Smooth muscle cell (in vitro differentiated cells): ENCODE results near the gene CDK5RAP3. TPM values are rescaled to one million over a fixed set of nuclear protein-coding genes. Genes with fewer than 3 reads are reported as not detected.

Experiments
- DNase-seq: peaks from one replicate; lab custom pipeline; 2025; ENCODE audit not compliant: unreplicated experiment; lab: John Stamatoyannopoulos, UW
- H2AFZ ChIP-seq: fragments of 200-600 bp; sonication (generic); 2 replicates; pipeline ENCODE4 v1.6.0; 2016; ENCODE audit warnings: antibody characterized with exemption, low read depth, mild to moderate bottlenecking
- H3F3A ChIP-seq: fragments of 200-600 bp; sonication (generic); 2 replicates; pipeline ENCODE4 v1.6.0; 2017; ENCODE audit warnings: antibody characterized with exemption, low read depth
- H3K27ac ChIP-seq: fragments of 200-600 bp; sonication (generic); 2 replicates; pipeline ENCODE4 v1.5.1; 2016; ENCODE audit warnings: low read depth, mild to moderate bottlenecking
- H3K27me3 ChIP-seq: fragments of 200-600 bp; sonication (generic); 2 replicates; pipeline ENCODE4 v1.6.1; 2016; ENCODE audit warnings: low read depth, mild to moderate bottlenecking
- H3K36me3 ChIP-seq: fragments of 200-600 bp; sonication (generic); 2 replicates; pipeline ENCODE4 v1.5.1; 2016; ENCODE audit warnings: low read depth
- H3K4me1 ChIP-seq: fragments of 200-600 bp; sonication (generic); 2 replicates; pipeline ENCODE4 v1.5.1; 2016; ENCODE audit warnings: low read depth
- H3K4me2 ChIP-seq: fragments of 200-600 bp; sonication (generic); 2 replicates; pipeline ENCODE4 v1.6.0; 2016; ENCODE audit warnings: mild to moderate bottlenecking
- H3K4me3 ChIP-seq: fragments of 200-600 bp; sonication (generic); 2 replicates; pipeline ENCODE4 v1.5.1; 2016; ENCODE audit warnings: mild to moderate bottlenecking
- H3K79me2 ChIP-seq: fragments of 200-600 bp; sonication (generic); 2 replicates; pipeline ENCODE4 v1.6.0; 2016; ENCODE audit warnings: low read depth, mild to moderate bottlenecking
- H3K9ac ChIP-seq: fragments of 200-600 bp; sonication (generic); 2 replicates; pipeline ENCODE4 v1.6.0; 2016; ENCODE audit warnings: low read depth
- H3K9me3 ChIP-seq: fragments of 200-600 bp; sonication (generic); replicated peaks from 2 replicates; pipeline ENCODE4 v1.5.1; 2016; ENCODE audit warnings: low read depth
- H4K20me1 ChIP-seq: fragments of 200-600 bp; sonication (generic); 2 replicates; pipeline ENCODE4 v1.6.0; 2016; ENCODE audit warnings: low read depth
- WGBS: methylation state at CpG from one replicate; pipeline ENCODE4 v1.1.7; 2016; ENCODE audit warnings: low lambda C conversion rate; 5-methylcytosine and 5-hydroxymethylcytosine counted together
- polyA plus RNA-seq: library from polyadenylated mRNA; unstranded; fragments of >200 nt; fragmentation: Nextera tagmentation; extraction: Ambion mirVana; gene quantifications from 2 replicates; pipeline ENCODE4 v1.2.1, GENCODE V29; 2016
- total RNA-seq: library from RNA; depleted of rRNA; stranded (reverse); fragments of >200 nt; gene quantifications from 2 replicates; pipeline ENCODE4 v1.2.3, GENCODE V29; 2014
- TF ChIP-seq, protein P1 (sequence below): fragments of 200-600 bp; sonication (generic); IDR thresholded peaks from 2 replicates; pipeline ENCODE4 v1.5.1; 2017; ENCODE audit warnings: borderline replicate concordance, mild to moderate bottlenecking, antibody characterized with exemption; ENCODE audit not compliant: insufficient read depth, poor library complexity, severe bottlenecking

The CDK5RAP3 gene
- total and polyA plus RNA-seq, 2 experiments from 2014 or later = 79.6 to 119 TPM

DNA sequence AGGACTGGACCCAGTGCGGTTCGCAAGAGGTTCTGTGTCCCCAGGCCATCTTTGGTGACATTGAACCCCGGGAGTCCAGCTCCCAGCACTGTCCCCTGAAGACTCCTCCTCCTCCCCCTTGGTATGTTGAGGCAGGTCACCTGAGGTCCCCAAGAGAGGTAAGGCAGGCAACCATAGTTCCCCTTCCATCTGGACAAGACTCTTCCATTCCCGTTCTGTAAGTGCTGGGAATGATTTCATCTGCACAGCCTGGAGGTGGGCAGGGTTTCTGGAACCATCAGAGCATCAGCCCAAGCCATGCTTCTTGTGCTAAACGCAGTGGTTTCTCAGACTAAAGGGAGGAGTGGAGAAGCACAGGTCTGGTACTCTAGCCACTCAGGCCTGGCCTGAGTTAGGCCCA lies 41.7 kb downstream of the CDK5RAP3 start:
- no peak overlapping the region for H2AFZ ChIP-seq
- H3F3A ChIP-seq = peaks cover 14% of the 10 kb centered on the region
- H3K9me3 ChIP-seq = no peaks in the 10 kb centered on the region
- no peaks in the 10 kb centered on the region for H3K79me2 ChIP-seq
- H3K4me3 ChIP-seq = peak overlapping the region; percentile 54
- no peak overlapping the region for H3K9ac ChIP-seq
- WGBS = 57% methylated on average over 3 of the region's 5 CpGs
- H4K20me1 ChIP-seq = no peaks in the 10 kb centered on the region
- peak overlapping the region; percentile 96 for H3K4me2 ChIP-seq
- TF ChIP-seq, protein P1, sequence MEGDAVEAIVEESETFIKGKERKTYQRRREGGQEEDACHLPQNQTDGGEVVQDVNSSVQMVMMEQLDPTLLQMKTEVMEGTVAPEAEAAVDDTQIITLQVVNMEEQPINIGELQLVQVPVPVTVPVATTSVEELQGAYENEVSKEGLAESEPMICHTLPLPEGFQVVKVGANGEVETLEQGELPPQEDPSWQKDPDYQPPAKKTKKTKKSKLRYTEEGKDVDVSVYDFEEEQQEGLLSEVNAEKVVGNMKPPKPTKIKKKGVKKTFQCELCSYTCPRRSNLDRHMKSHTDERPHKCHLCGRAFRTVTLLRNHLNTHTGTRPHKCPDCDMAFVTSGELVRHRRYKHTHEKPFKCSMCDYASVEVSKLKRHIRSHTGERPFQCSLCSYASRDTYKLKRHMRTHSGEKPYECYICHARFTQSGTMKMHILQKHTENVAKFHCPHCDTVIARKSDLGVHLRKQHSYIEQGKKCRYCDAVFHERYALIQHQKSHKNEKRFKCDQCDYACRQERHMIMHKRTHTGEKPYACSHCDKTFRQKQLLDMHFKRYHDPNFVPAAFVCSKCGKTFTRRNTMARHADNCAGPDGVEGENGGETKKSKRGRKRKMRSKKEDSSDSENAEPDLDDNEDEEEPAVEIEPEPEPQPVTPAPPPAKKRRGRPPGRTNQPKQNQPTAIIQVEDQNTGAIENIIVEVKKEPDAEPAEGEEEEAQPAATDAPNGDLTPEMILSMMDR = no peak
- no peak overlapping the region for H3K27ac ChIP-seq
- no peaks in the 10 kb centered on the region for H3K36me3 ChIP-seq
- DNase-seq = no peak
- peaks cover 49% of the 10 kb centered on the region for H3K4me1 ChIP-seq
- H3K27me3 ChIP-seq = no peaks in the 10 kb centered on the region

DNA sequence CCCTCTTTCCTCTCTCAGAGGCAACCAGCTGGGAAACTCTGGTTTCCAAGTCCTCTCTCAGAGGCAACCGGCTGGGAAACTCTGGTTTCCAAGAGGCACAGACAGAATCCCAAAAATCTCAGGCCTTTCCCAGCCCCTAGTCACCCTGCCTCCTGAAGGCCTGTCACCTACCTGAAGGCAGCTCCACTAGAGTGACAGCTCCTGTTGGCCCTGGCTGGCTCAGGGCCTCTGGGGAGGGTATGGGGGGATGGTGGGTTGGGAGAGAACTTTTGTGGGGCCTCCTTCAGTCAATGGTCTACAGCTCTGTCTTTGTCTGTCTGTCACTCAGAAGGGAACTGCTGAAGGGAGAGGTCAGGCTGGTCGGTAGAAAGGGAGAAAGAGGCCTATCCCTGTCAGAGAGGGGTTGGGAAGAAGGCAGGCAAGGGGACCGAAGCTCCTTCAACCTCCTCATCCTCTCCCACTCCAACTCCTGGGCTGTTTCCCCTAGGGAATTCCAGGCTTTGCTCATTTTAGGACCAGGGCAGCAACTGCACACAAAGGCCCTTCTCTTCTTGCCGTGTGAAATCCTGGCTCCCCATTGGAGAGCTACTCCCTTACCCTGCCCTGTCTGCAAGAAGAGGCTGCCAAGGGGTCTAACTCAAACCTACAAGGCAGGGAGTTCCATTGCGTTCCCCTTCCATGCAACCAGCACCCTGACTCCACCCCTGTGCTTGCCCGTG lies 43.1 kb downstream of the CDK5RAP3 start:
- TF ChIP-seq, protein P1 = no peak
- H3K4me3 ChIP-seq = no peak overlapping the region

DNA sequence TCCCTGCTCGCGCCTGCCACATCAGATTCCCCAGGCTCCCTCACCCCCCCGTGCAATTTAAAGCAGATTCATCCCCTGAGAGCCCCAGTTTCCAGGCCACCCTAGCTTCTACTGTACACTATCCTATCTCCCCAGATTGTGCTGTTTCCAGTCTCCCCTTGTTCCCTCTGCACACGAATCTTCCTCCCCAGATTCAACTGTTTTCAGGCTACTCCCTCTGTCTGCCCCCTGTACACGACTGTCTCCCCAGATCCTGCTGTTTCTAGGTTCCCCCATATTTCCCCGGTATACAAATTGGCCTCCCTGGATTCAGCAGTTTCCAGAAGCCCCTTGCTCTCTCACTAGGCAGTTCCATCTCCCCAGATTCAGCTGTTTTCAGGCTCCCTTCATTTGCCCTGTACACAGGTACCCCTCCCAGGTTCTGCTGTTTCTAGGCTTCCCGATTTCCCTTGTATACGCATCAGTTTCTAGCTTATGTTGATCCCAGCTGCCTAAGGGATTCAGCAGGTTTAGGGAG lies 43.7 kb downstream of the CDK5RAP3 start:
- DNase-seq = no peak
- no peaks in the 10 kb centered on the region for H3K79me2 ChIP-seq
- H3K9me3 ChIP-seq = no peaks in the 10 kb centered on the region
- TF ChIP-seq, protein P1 = no peak
- no peak overlapping the region for H3K4me3 ChIP-seq
- no peak overlapping the region for H3K9ac ChIP-seq
- H3F3A ChIP-seq = peaks cover 14% of the 10 kb centered on the region
- peak overlapping the region; percentile 67 for H3K27ac ChIP-seq
- 64% methylated on average over 8 of the region's 8 CpGs for WGBS
- peak overlapping the region; percentile 41 for H2AFZ ChIP-seq
- H3K36me3 ChIP-seq = no peaks in the 10 kb centered on the region
- no peaks in the 10 kb centered on the region for H3K27me3 ChIP-seq
- no peaks in the 10 kb centered on the region for H4K20me1 ChIP-seq
- peak overlapping the region; percentile 19 for H3K4me2 ChIP-seq
- H3K4me1 ChIP-seq = peaks cover 49% of the 10 kb centered on the region

More for the DNA sequence above, 43.1 kb downstream of the CDK5RAP3 start:
- peak overlapping the region; percentile 41 for H2AFZ ChIP-seq
- H3K27me3 ChIP-seq = no peaks in the 10 kb centered on the region
- peak overlapping the region; percentile 67 for H3K27ac ChIP-seq
- DNase-seq = no peak
- no peaks in the 10 kb centered on the region for H3K9me3 ChIP-seq
- peaks cover 14% of the 10 kb centered on the region for H3F3A ChIP-seq
- H3K4me1 ChIP-seq = peaks cover 49% of the 10 kb centered on the region
- no peak overlapping the region for H3K9ac ChIP-seq
- H4K20me1 ChIP-seq = no peaks in the 10 kb centered on the region
- H3K36me3 ChIP-seq = no peaks in the 10 kb centered on the region
- peak overlapping the region; percentile 19 for H3K4me2 ChIP-seq
- H3K79me2 ChIP-seq = no peaks in the 10 kb centered on the region
- 72% methylated on average over 6 of the region's 6 CpGs for WGBS
